ENCODE measurements around the gene SUSD1.

GRCh38 chr9:112005939-112006338, 169.2 kb downstream of the SUSD1 start:
- TF ChIP-seq, protein P1, sequence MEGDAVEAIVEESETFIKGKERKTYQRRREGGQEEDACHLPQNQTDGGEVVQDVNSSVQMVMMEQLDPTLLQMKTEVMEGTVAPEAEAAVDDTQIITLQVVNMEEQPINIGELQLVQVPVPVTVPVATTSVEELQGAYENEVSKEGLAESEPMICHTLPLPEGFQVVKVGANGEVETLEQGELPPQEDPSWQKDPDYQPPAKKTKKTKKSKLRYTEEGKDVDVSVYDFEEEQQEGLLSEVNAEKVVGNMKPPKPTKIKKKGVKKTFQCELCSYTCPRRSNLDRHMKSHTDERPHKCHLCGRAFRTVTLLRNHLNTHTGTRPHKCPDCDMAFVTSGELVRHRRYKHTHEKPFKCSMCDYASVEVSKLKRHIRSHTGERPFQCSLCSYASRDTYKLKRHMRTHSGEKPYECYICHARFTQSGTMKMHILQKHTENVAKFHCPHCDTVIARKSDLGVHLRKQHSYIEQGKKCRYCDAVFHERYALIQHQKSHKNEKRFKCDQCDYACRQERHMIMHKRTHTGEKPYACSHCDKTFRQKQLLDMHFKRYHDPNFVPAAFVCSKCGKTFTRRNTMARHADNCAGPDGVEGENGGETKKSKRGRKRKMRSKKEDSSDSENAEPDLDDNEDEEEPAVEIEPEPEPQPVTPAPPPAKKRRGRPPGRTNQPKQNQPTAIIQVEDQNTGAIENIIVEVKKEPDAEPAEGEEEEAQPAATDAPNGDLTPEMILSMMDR (IDR thresholded peaks at IDR 0.05): no peak
- no peak for TF ChIP-seq ZFX (IDR thresholded peaks at IDR 0.05; ENCODE audit: borderline replicate concordance)
